ENCODE measurements around the gene SLC49A4.

- TF ChIP-seq CTCF (IDR thresholded peaks at IDR 0.05), result no peak
- TF ChIP-seq POLR2A (IDR thresholded peaks at IDR 0.05; ENCODE audit: low read depth), result no peak
- TF ChIP-seq POLR2AphosphoS5 (IDR thresholded peaks at IDR 0.05), result no peak
Observed at GRCh38 chr3:122921791-122922651, 127.2 kb downstream of the SLC49A4 start.
